OCI-M2 (cell line): ENCODE results near the gene CST3.
"Not testable (repeated sequence)": the region's sequence is repeated elsewhere in the genome, so short reads cannot be mapped to it uniquely, and the experiment has no call there.

ENCODE experiments used
- DNase-seq: peaks from one replicate; lab custom pipeline; 2025; ENCODE audit not compliant: unreplicated experiment; lab: John Stamatoyannopoulos, UW

Gene CST3

GRCh38 chr20:23644164-23644563 lies 6.4 kb upstream of the CST3 start:
- DNase-seq, result no peak

GRCh38 chr20:23643659-23644058 lies 5.9 kb upstream of the CST3 start:
- no peak for DNase-seq

- DNase-seq, result no peak
Measured at GRCh38 chr20:23641936-23642751, 4.4 kb upstream of the CST3 start.

GRCh38 chr20:23640671-23641667 lies 3.2 kb upstream of the CST3 start:
- no peak for DNase-seq

- no peak for DNase-seq
Measured at GRCh38 chr20:23640018-23640601, 2.4 kb upstream of the CST3 start.

- DNase-seq, result no peak
Measured at GRCh38 chr20:23639490-23639958, 1.8 kb upstream of the CST3 start.

GRCh38 chr20:23638309-23638708 lies 554 bp upstream of the CST3 start:
- no peak for DNase-seq

GRCh38 chr20:23636908-23637281 lies 860 bp downstream of the CST3 start:
- no peak for DNase-seq

- no peak for DNase-seq
Measured at GRCh38 chr20:23636182-23636907, 1.4 kb downstream of the CST3 start.

- DNase-seq, result not testable (repeated sequence)
Measured at GRCh38 chr20:23635768-23636090, 2.0 kb downstream of the CST3 start.

- DNase-seq, result no peak
Measured at GRCh38 chr20:23634985-23635767, 2.6 kb downstream of the CST3 start.

GRCh38 chr20:23634044-23634801 lies 3.5 kb downstream of the CST3 start:
- no peak for DNase-seq

GRCh38 chr20:23632711-23633573 lies 4.8 kb downstream of the CST3 start:
- no peak for DNase-seq

GRCh38 chr20:23631981-23632710 lies 5.6 kb downstream of the CST3 start:
- no peak for DNase-seq

GRCh38 chr20:23631226-23631822 lies 6.4 kb downstream of the CST3 start:
- no peak for DNase-seq

GRCh38 chr20:23630392-23630849 lies 7.3 kb downstream of the CST3 start:
- DNase-seq, result no peak
